ENCODE results near the gene CGB3.
"Not testable (repeated sequence)": the region's sequence is repeated elsewhere in the genome, so short reads cannot be mapped to it uniquely, and the experiment has no call there.

The CGB3 gene

DNA sequence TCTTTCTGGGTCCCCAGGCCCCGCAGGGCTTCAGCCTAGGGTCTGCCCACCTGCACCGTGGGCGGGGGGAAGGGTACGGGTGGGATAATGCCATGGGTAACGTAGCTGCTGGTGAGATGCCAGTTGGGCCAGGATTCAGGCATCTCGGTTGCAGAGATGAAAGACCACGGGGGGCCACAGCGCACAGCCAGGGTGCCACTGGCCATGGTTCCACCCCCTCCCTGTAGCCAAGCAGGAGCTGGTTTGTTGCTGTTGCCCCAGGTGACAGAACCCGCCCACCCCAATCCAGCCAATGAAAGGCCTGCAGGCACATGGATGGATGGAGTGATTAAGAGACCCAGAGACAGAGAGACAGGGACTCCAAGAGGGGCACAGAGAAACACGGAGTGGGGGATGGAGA is 34.4 kb upstream of the CGB3 start:
- peaks cover 18 to 21% of the 10 kb centered on the region in 2 experiments for H3K4me1 ChIP-seq (ENCODE audit: control insufficient read depth in 1 of 2, insufficient read depth in 1 of 2, low read depth in 1 of 2, low read length in 1 of 2)
- no peaks in the 10 kb centered on the region for H3K9me3 ChIP-seq
- H3K4me3 ChIP-seq (ENCODE audit: low read depth in 1 of 2, low read length in 1 of 2) = no peak overlapping the region
- H3K36me3 ChIP-seq = no peaks in the 10 kb centered on the region
- peaks cover 89% of the 10 kb centered on the region for H3K27me3 ChIP-seq
- TF ChIP-seq, protein P1, sequence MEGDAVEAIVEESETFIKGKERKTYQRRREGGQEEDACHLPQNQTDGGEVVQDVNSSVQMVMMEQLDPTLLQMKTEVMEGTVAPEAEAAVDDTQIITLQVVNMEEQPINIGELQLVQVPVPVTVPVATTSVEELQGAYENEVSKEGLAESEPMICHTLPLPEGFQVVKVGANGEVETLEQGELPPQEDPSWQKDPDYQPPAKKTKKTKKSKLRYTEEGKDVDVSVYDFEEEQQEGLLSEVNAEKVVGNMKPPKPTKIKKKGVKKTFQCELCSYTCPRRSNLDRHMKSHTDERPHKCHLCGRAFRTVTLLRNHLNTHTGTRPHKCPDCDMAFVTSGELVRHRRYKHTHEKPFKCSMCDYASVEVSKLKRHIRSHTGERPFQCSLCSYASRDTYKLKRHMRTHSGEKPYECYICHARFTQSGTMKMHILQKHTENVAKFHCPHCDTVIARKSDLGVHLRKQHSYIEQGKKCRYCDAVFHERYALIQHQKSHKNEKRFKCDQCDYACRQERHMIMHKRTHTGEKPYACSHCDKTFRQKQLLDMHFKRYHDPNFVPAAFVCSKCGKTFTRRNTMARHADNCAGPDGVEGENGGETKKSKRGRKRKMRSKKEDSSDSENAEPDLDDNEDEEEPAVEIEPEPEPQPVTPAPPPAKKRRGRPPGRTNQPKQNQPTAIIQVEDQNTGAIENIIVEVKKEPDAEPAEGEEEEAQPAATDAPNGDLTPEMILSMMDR (IDR thresholded peaks at IDR 0.05) = no peak
- no peak overlapping the region for H3K27ac ChIP-seq

DNA sequence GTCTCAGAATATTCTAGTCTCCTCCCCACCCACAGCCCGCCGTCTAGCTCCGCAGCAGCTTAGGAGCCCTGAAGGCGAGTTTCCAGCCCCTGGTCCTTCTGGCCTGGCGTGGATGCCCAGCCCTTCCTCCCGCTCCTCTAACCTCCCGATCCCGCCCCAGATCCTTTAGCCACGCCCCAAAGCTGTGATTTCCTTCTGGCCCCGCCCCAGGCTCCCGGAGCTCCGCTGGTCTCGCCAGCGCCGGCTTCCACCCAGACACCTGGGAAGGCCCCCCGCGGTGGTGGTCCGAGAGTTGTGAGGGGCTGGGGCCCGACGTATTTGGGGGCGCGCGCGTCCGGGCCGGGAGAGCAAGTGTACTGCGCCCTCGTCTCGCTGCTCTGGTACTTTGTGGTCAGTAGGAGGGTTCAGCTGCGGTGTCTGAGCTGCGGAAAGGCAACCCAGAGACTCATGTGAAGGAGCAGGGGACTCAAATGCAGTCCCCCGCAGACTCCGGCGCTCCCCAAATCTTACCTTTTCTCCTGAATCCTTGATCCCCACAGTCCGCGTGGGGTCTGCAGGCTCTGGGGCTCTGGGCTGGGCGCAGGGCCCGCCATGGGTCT is 33.6 kb upstream of the CGB3 start, which contains the start of gene CGB7:
CGB7 (minus strand) TSS at position 114 of the 599 bp plus-strand sequence. CDS start 2,374 bp downstream, outside the sequence.
- no peaks in the 10 kb centered on the region for H3K36me3 ChIP-seq
- peaks cover 18 to 21% of the 10 kb centered on the region in 2 experiments for H3K4me1 ChIP-seq (ENCODE audit: control insufficient read depth in 1 of 2, insufficient read depth in 1 of 2, low read depth in 1 of 2, low read length in 1 of 2)
- H3K9me3 ChIP-seq = no peaks in the 10 kb centered on the region
- H3K4me3 ChIP-seq (ENCODE audit: low read depth in 1 of 2, low read length in 1 of 2) = peak within 1 kb of the TSS in 1 of 2 experiments; percentile 62
- TF ChIP-seq, protein P1 (IDR thresholded peaks at IDR 0.05) = no peak
- no peak within 1 kb of the TSS for H3K27ac ChIP-seq
- peaks cover 85% of the 10 kb centered on the region for H3K27me3 ChIP-seq

DNA sequence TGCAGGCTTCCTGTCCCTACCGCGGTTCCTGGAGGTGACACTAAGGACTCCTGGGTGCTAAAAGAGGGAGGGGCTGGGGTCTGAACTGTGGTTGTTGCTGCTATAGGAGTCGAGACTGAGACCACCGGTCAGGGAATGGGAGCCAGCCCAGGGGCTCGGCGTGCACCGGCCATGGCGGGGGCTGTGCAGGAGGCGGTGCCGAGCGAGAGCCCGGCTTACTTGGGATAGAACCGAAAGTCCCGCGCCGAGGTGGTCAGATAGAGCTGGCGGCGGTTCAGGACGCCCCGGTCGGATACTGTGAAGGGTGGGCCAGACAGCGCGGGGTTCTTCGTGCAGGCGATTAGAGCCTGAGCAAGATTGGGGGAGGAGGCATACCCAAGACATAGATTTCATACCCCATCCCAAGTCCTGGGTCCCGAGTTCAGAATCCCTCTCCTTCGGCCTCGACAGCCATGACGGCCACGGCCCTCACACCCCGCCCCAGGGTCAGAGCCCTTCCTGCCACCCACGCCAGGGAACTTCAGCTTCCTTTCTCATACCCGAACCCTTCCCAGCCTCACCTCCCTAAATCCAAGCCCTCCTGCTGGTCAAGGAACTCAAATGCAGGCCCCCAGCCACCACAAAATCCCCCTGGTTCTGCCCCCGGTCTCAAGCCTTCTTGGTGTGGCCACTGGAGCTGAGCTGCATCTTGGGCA is 32.9 kb upstream of the CGB3 start:
- H3K4me1 ChIP-seq (ENCODE audit: control insufficient read depth in 1 of 2, insufficient read depth in 1 of 2, low read depth in 1 of 2, low read length in 1 of 2) = peaks cover 18 to 21% of the 10 kb centered on the region in 2 experiments
- not testable (repeated sequence) for H3K9me3 ChIP-seq, H3K27ac ChIP-seq, H3K36me3 ChIP-seq
- peak overlapping the region in 1 of 2 experiments; percentile 62 for H3K4me3 ChIP-seq (ENCODE audit: low read depth in 1 of 2, low read length in 1 of 2)
- peaks cover 78% of the 10 kb centered on the region for H3K27me3 ChIP-seq

DNA sequence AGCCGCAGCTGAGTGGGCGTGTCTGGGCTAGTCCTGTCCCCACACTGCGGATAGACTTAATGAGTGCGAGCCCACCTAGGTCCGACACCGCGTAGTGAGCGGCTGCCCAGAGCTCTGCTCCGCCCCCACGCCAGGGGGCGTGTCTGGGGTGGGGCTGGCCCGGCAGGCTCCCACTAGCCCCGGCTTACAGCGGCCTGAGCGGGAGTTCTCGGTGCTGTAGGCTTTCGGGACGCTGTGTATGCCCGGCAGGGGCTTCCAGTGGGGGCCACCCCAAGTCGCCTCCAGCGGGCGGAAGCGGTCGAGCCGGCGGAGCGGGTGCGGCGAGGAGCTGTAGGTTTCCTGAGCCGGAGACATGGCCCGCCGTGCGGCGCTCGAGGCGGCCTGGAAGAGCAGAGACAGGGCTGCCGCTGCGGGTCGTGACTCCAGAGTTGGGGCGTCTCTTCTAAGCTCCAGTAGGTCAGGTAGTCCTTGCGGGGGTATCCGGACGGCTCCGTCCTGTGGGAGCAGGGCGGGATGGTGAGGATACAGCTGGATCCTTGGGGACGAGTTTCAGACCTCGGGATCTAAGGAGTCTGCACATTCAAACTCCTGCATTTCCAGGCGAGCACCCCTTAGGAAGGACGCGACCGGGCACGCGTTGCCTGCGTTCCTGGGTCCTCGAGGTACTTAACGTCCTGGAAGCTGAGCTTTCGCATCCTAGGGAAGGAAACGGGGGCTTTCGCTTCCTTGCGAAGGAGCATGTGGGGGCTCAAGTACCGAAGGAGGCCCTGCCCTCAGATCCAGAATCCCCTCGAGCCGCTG is 32.2 kb upstream of the CGB3 start:
- TF ChIP-seq, protein P1 (IDR thresholded peaks at IDR 0.05) = no peak
- H3K9me3 ChIP-seq = no peaks in the 10 kb centered on the region
- H3K4me3 ChIP-seq (ENCODE audit: low read depth in 1 of 2, low read length in 1 of 2) = peak overlapping the region; percentile 32 to 62
- peaks cover 71% of the 10 kb centered on the region for H3K27me3 ChIP-seq
- no peak overlapping the region for H3K27ac ChIP-seq
- H3K4me1 ChIP-seq (ENCODE audit: control insufficient read depth in 1 of 2, insufficient read depth in 1 of 2, low read depth in 1 of 2, low read length in 1 of 2) = peaks cover 18 to 21% of the 10 kb centered on the region in 2 experiments
- H3K36me3 ChIP-seq = no peaks in the 10 kb centered on the region

DNA sequence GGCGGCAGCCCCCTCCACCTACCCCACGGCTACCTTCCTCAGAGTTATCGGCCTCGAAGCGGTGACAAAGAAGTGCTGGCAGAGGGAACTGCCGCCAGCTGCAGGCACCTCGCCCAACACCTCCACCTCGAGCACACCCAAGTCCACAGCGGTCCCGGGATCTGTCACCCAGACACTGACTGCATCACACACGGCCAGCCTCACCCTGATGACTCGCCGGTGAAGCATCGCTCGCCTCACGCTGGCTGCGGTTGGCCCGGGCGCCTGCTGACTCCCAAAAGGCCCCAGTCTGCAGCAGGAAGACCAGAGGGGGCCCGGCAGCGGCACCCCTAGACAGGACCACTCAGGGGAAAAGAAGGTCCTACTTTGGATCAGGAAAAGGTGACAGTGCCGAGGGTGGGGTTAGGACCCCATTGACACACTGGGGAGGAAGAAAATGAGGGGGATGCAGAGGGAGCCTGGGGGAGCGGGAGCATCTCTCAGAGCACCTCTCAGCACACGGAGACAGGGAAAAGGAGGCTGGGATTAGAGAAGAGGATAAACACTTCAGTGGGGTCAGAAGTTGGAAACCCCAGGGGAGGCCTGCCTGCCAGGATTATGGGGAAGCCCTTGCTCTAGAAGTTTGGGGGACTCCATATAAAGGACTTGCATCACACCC is 26.4 kb upstream of the CGB3 start:
- H3K36me3 ChIP-seq; H3K4me3 ChIP-seq (ENCODE audit: low read depth in 1 of 2, low read length in 1 of 2); H3K27ac ChIP-seq; H3K9me3 ChIP-seq; H3K4me1 ChIP-seq (ENCODE audit: control insufficient read depth in 1 of 2, insufficient read depth in 1 of 2, low read depth in 1 of 2, low read length in 1 of 2): not testable (repeated sequence)
- peaks cover 13% of the 10 kb centered on the region for H3K27me3 ChIP-seq

DNA sequence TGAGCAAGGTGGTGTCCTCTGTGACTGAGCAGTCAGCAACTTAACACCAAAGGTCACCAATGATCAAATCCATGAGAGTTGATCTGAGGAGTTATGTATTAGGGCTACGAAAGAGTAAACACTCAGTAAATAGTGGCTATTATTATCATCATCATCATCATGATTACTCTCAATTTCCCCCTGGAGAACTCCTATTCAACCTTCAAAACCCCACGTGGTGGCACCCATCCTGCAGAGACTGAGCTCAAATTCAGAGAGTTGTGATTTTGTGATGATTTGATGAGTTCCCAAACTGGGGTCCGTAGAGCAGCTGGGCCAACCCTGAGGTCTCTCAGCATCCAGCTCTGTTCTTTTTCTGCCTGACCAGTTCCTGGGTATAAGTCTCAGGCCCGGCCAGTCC is 25.7 kb upstream of the CGB3 start:
- not testable (repeated sequence) for H3K4me1 ChIP-seq (ENCODE audit: control insufficient read depth in 1 of 2, insufficient read depth in 1 of 2, low read depth in 1 of 2, low read length in 1 of 2); H3K36me3 ChIP-seq; H3K27ac ChIP-seq; H3K9me3 ChIP-seq; H3K27me3 ChIP-seq; H3K4me3 ChIP-seq (ENCODE audit: low read depth in 1 of 2, low read length in 1 of 2)

DNA sequence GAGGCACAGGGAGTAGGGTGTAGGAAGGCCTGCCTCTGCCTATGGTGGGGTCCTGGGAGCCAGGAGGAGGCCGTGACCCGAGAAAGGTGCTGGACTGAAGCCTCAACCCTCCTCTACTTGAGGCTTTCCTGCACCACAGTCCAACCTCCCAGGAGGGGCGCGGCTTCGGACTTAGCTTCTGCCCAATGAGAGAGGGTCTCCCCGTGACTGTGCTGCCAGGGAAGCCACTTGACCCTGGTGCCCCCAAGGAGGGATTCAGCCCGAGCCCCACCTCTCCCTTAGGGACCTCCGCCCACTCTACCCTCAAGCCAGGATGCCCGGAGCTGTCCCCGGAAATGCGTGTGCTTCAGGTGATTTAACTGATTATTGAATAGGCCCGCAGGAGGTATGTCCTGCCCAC is 24.9 kb upstream of the CGB3 start, which contains the start of gene CGB8:
CGB8 (minus strand) TSS at position 101 of the 400 bp plus-strand sequence. CDS start 372 bp downstream, outside the sequence.
- not testable (repeated sequence) for H3K27me3 ChIP-seq; H3K27ac ChIP-seq; H3K9me3 ChIP-seq; H3K36me3 ChIP-seq; H3K4me3 ChIP-seq (ENCODE audit: low read depth in 1 of 2, low read length in 1 of 2); H3K4me1 ChIP-seq (ENCODE audit: control insufficient read depth in 1 of 2, insufficient read depth in 1 of 2, low read depth in 1 of 2, low read length in 1 of 2)

DNA sequence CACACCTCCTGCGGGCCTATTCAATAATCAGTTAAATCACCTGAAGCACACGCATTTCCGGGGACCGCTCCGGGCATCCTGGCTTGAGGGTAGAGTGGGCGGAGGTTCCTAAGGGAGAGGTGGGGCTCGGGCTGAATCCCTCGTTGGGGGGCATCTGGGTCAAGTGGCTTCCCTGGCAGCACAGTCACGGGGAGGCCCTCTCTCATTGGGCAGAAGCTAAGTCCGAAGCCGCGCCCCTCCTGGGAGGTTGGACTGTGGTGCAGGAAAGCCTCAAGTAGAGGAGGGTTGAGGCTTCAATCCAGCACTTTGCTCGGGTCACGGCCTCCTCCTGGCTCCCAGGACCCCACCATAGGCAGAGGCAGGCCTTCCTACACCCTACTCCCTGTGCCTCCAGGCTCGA is 19.4 kb upstream of the CGB3 start, which contains the start of gene CGB5:
CGB5 (plus strand) TSS at position 301 of the 400 bp plus-strand sequence. CDS start 362 bp downstream, outside the sequence.
- not testable (repeated sequence) for H3K4me1 ChIP-seq (ENCODE audit: control insufficient read depth in 1 of 2, insufficient read depth in 1 of 2, low read depth in 1 of 2, low read length in 1 of 2); H3K36me3 ChIP-seq; H3K9me3 ChIP-seq; H3K4me3 ChIP-seq (ENCODE audit: low read depth in 1 of 2, low read length in 1 of 2); H3K27ac ChIP-seq; H3K27me3 ChIP-seq

DNA sequence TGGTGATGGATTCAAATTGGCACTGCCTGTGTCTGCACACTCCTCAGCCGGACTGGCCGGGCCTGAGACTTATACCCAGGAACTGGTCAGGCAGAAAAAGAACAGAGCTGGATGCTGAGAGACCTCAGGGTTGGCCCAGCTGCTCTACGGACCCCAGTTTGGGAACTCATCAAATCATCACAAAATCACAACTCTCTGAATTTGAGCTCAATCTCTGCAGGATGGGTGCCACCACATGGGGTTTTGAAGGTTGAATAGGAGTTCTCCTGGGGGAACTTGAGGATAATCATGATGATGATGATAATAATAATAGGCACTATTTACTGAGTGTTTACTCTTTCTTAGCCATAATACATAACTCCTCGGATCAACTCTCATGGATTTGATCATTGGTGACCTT is 18.5 kb upstream of the CGB3 start:
- H3K36me3 ChIP-seq; H3K9me3 ChIP-seq; H3K27me3 ChIP-seq; H3K4me3 ChIP-seq (ENCODE audit: low read depth in 1 of 2, low read length in 1 of 2); H3K27ac ChIP-seq; H3K4me1 ChIP-seq (ENCODE audit: control insufficient read depth in 1 of 2, insufficient read depth in 1 of 2, low read depth in 1 of 2, low read length in 1 of 2): not testable (repeated sequence)

Measured in neutrophil (primary cell).